A673 (cell line): ENCODE data around the gene TMEM273.

Source experiments
- CTCF ChIP-seq: fragments of 300-800, 200-600 bp; sonication (generic); conservative IDR thresholded peaks from 2 replicates; pipeline ENCODE4 v1.5.1; 2017; ENCODE audit warnings: low read depth, mild to moderate bottlenecking, antibody characterized with exemption, low read length, moderate library complexity, mixed read lengths
- EZH2 ChIP-seq: fragments of 200-600 bp; sonication (generic); IDR thresholded peaks from 2 replicates; pipeline ENCODE4 v1.6.1; 2017; ENCODE audit warnings: borderline replicate concordance, low read depth, mild to moderate bottlenecking, mixed read lengths, antibody characterized with exemption, low read length; ENCODE audit not compliant: poor library complexity, severe bottlenecking

- TF ChIP-seq EZH2 = no peak
- TF ChIP-seq CTCF = no peak
These were observed 34.2 kb downstream of the TMEM273 start for GRCh38 chr10:49153971-49154370.
